ENCODE results near the gene SLC26A9. TPM values are rescaled to one million over a fixed set of nuclear protein-coding genes. Genes with fewer than 3 reads are reported as not detected.
"Not testable (repeated sequence)": the region's sequence is repeated elsewhere in the genome, so short reads cannot be mapped to it uniquely, and the experiment has no call there.

Gene SLC26A9
- total and polyA plus RNA-seq, 5 donors from 2014 or later = not detected

DNA sequence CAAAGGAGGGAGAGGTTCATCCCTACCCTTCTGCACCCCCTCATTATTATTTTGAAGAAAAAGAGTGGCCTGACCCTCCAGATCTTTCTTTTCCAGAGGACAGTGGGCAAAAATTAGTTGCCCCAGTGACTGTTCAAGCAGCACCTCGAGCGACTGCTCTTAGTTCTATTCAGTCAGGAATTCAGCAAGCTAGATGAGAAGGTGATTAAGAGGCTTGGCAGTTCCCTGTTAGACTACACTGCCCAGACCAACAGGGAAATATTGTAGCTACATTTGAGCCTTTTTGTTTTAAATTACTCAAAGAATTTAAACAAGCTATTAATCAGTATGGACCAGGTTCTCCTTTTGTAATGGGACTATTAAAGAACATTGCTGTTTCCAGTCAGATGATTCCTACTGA lies 51.8 kb downstream of the SLC26A9 start:
- not testable (repeated sequence) for ATAC-seq (ENCODE audit: low read depth in 2 of 2); DNase-seq; H3K9me3 ChIP-seq (ENCODE audit: control insufficient read depth in 2 of 2, low read length in 2 of 2); H3K27ac ChIP-seq (ENCODE audit: insufficient read depth, low read length, poor library complexity, severe bottlenecking); H3K4me3 Mint-ChIP-seq; H3K4me1 ChIP-seq (ENCODE audit: control insufficient read depth, insufficient read depth, low read length, poor library complexity, severe bottlenecking); H3K36me3 Mint-ChIP-seq; H3K27me3 Mint-ChIP-seq; H3K27ac Mint-ChIP-seq; H3K36me3 ChIP-seq (ENCODE audit: control insufficient read depth, insufficient read depth, low read length); H3K4me3 ChIP-seq (ENCODE audit: low read depth, low read length); H3K27me3 ChIP-seq (ENCODE audit: control insufficient read depth, insufficient read depth, low read length)
- Mint-ChIP-seq H3K9me3 (peaks cover 0 to 14% (median 3%) of the 10 kb centered on the region in 7 donors), H3K4me1 (peaks cover 0 to 12% (median 2%) of the 10 kb centered on the region in 4 donors)

DNA sequence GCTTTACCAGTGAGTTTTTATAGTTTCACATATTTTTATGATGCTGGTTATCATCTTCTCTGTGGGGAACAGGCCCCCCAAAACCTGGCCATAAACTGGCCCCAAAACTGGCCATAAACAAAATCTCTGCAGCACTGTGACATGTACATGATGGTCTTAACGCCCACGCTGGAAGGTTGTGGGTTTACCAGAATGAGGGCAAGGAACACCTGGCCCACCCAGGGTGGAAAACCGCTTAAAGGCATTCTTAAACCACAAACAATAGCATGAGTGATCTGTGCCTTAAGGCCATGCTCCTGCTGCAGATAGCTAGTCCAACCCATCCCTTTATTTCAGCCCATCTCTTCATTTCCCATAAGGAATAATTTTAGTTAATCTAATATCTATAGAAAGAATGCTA lies 52.6 kb downstream of the SLC26A9 start:
- not testable (repeated sequence) for H3K27me3 Mint-ChIP-seq; H3K4me1 ChIP-seq (ENCODE audit: control insufficient read depth, insufficient read depth, low read length, poor library complexity, severe bottlenecking); H3K36me3 ChIP-seq (ENCODE audit: control insufficient read depth, insufficient read depth, low read length); H3K4me3 Mint-ChIP-seq; H3K27ac Mint-ChIP-seq; H3K36me3 Mint-ChIP-seq; H3K27ac ChIP-seq (ENCODE audit: insufficient read depth, low read length, poor library complexity, severe bottlenecking); H3K4me3 ChIP-seq (ENCODE audit: low read depth, low read length); H3K9me3 Mint-ChIP-seq; ATAC-seq (ENCODE audit: low read depth in 2 of 2); H3K27me3 ChIP-seq (ENCODE audit: control insufficient read depth, insufficient read depth, low read length); H3K9me3 ChIP-seq (ENCODE audit: control insufficient read depth in 2 of 2, low read length in 2 of 2); DNase-seq
- peaks cover 0 to 12% (median 2%) of the 10 kb centered on the region in 4 donors for H3K4me1 Mint-ChIP-seq

DNA sequence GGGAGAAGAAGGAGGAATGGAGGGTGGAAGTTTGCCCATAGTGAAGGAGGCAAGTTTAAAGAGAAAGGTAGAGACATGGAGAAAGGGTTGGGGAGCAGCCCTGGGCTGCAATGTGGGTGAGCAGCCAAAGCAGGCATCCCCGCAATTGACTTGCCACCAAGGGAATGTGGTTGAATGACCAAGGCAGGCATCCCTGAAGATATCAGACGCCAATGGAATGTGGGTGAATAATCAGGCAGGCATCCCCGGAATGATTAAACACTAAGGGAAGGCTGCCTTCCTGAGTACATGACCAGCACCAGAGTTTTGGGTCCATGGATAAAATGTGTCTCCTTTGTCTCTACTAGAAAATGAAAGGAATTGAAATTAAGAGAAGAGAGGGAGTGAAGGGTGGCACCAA lies 53.5 kb downstream of the SLC26A9 start:
- H3K9me3 ChIP-seq (ENCODE audit: control insufficient read depth in 2 of 2, low read length in 2 of 2); H3K4me3 ChIP-seq (ENCODE audit: low read depth, low read length); H3K27me3 Mint-ChIP-seq; H3K36me3 Mint-ChIP-seq; H3K27ac ChIP-seq (ENCODE audit: insufficient read depth, low read length, poor library complexity, severe bottlenecking); H3K9me3 Mint-ChIP-seq; DNase-seq; H3K27ac Mint-ChIP-seq; H3K4me1 ChIP-seq (ENCODE audit: control insufficient read depth, insufficient read depth, low read length, poor library complexity, severe bottlenecking); H3K4me3 Mint-ChIP-seq; H3K36me3 ChIP-seq (ENCODE audit: control insufficient read depth, insufficient read depth, low read length); H3K27me3 ChIP-seq (ENCODE audit: control insufficient read depth, insufficient read depth, low read length); ATAC-seq (ENCODE audit: low read depth in 2 of 2): not testable (repeated sequence)
- peaks cover 0 to 12% (median 2%) of the 10 kb centered on the region in 4 donors for H3K4me1 Mint-ChIP-seq

- not testable (repeated sequence) for H3K4me3 ChIP-seq (ENCODE audit: low read depth, low read length); H3K4me1 ChIP-seq (ENCODE audit: control insufficient read depth, insufficient read depth, low read length, poor library complexity, severe bottlenecking); H3K36me3 ChIP-seq (ENCODE audit: control insufficient read depth, insufficient read depth, low read length); H3K9me3 Mint-ChIP-seq; ATAC-seq (ENCODE audit: low read depth in 2 of 2); H3K27me3 ChIP-seq (ENCODE audit: control insufficient read depth, insufficient read depth, low read length); H3K9me3 ChIP-seq (ENCODE audit: control insufficient read depth in 2 of 2, low read length in 2 of 2); H3K27ac ChIP-seq (ENCODE audit: insufficient read depth, low read length, poor library complexity, severe bottlenecking); H3K36me3 Mint-ChIP-seq; H3K27me3 Mint-ChIP-seq
- peak in 2 of 3 donors; percentile 9 to 52 for DNase-seq
- H3K27ac Mint-ChIP-seq = peak overlapping the region in 2 of 3 donors; percentile 11 to 42
- peak overlapping the region in 3 of 4 donors; percentile 4 to 71 (median 16) for H3K4me3 Mint-ChIP-seq
- H3K4me1 Mint-ChIP-seq = peaks cover 0 to 12% (median 2%) of the 10 kb centered on the region in 4 donors
These were observed 54.2 kb downstream of the SLC26A9 start for GRCh38 chr1:205889006-205889405.

GRCh38 chr1:205883792-205884191 lies 59.5 kb downstream of the SLC26A9 start:
- Mint-ChIP-seq H3K27ac (no peak overlapping the region), H3K4me3 (no peak overlapping the region), H3K27me3 (peaks cover 24% of the 10 kb centered on the region), H3K4me1 (peaks cover 0 to 4% (median under 1%) of the 10 kb centered on the region in 4 donors), H3K9me3 (peaks cover 0 to 24% (median 4%) of the 10 kb centered on the region in 7 donors), H3K36me3 (no peaks in the 10 kb centered on the region)
- Histone ChIP-seq H3K4me3 (ENCODE audit: low read depth, low read length) (no peak overlapping the region), H3K9me3 (ENCODE audit: control insufficient read depth in 2 of 2, low read length in 2 of 2) (peaks cover 7 to 10% of the 10 kb centered on the region in 2 experiments), H3K4me1 (ENCODE audit: control insufficient read depth, insufficient read depth, low read length, poor library complexity, severe bottlenecking) (peaks cover 2% of the 10 kb centered on the region), H3K27me3 (ENCODE audit: control insufficient read depth, insufficient read depth, low read length) (peaks cover 3% of the 10 kb centered on the region), H3K36me3 (ENCODE audit: control insufficient read depth, insufficient read depth, low read length) (no peaks in the 10 kb centered on the region), H3K27ac (ENCODE audit: insufficient read depth, low read length, poor library complexity, severe bottlenecking) (no peak overlapping the region)
- ATAC-seq (ENCODE audit: low read depth in 2 of 2) (no peak), DNase-seq (no peak)

DNA sequence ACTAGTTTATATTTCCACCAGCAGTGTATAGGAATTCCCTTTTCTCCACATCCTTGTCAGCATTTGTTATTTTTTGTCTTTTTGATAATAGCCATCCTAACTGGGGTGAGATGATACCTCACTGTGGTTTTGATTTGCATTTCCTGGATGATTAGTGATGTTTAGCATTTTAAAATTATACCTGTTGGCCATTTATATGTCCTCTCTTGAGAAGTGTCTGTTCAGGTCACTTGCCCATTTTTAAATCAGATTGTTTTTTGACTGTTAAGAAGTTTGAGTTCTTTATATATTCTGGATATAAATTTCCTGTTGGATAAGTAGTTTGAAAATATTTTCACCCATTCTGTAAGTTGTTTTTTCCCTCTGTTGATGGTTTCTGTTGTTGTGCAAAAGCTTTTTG lies 62.3 kb downstream of the SLC26A9 start:
- H3K4me1 ChIP-seq (ENCODE audit: control insufficient read depth, insufficient read depth, low read length, poor library complexity, severe bottlenecking) = no peaks in the 10 kb centered on the region
- Mint-ChIP-seq H3K27ac (no peak overlapping the region), H3K36me3 (no peaks in the 10 kb centered on the region), H3K4me3 (no peak overlapping the region), H3K27me3 (peaks cover 32% of the 10 kb centered on the region), H3K9me3 (peaks cover 2 to 34% (median 8%) of the 10 kb centered on the region in 7 donors), H3K4me1 (no peaks in the 10 kb centered on the region)
- no peaks in the 10 kb centered on the region for H3K36me3 ChIP-seq (ENCODE audit: control insufficient read depth, insufficient read depth, low read length)
- ATAC-seq (ENCODE audit: low read depth in 2 of 2) (no peak), DNase-seq (no peak)
- H3K9me3 ChIP-seq (ENCODE audit: control insufficient read depth in 2 of 2, low read length in 2 of 2) = peaks cover 7 to 18% of the 10 kb centered on the region in 2 experiments
- H3K27me3 ChIP-seq (ENCODE audit: control insufficient read depth, insufficient read depth, low read length) = peaks cover 6% of the 10 kb centered on the region
- H3K27ac ChIP-seq (ENCODE audit: insufficient read depth, low read length, poor library complexity, severe bottlenecking) = no peak overlapping the region
- no peak overlapping the region for H3K4me3 ChIP-seq (ENCODE audit: low read depth, low read length)

- Histone ChIP-seq H3K36me3 (ENCODE audit: control insufficient read depth, insufficient read depth, low read length) (no peaks in the 10 kb centered on the region), H3K27ac (ENCODE audit: insufficient read depth, low read length, poor library complexity, severe bottlenecking) (no peak overlapping the region), H3K9me3 (ENCODE audit: control insufficient read depth in 2 of 2, low read length in 2 of 2) (peaks cover 7 to 18% of the 10 kb centered on the region in 2 experiments), H3K4me3 (ENCODE audit: low read depth, low read length) (no peak overlapping the region), H3K4me1 (ENCODE audit: control insufficient read depth, insufficient read depth, low read length, poor library complexity, severe bottlenecking) (no peaks in the 10 kb centered on the region), H3K27me3 (ENCODE audit: control insufficient read depth, insufficient read depth, low read length) (peaks cover 6% of the 10 kb centered on the region)
- H3K27me3 Mint-ChIP-seq = peaks cover 32% of the 10 kb centered on the region
- H3K27ac Mint-ChIP-seq = no peak overlapping the region
- ATAC-seq (ENCODE audit: low read depth in 2 of 2) (no peak), DNase-seq (no peak)
- no peaks in the 10 kb centered on the region for H3K36me3 Mint-ChIP-seq
- peaks cover 2 to 34% (median 8%) of the 10 kb centered on the region in 7 donors for H3K9me3 Mint-ChIP-seq
- no peak overlapping the region for H3K4me3 Mint-ChIP-seq
- no peaks in the 10 kb centered on the region for H3K4me1 Mint-ChIP-seq
These were observed 63.3 kb downstream of the SLC26A9 start for GRCh38 chr1:205879974-205880373.

- no peaks in the 10 kb centered on the region for H3K4me1 ChIP-seq (ENCODE audit: control insufficient read depth, insufficient read depth, low read length, poor library complexity, severe bottlenecking)
- H3K27me3 ChIP-seq (ENCODE audit: control insufficient read depth, insufficient read depth, low read length) = peaks cover 6% of the 10 kb centered on the region
- peaks cover 7 to 21% of the 10 kb centered on the region in 2 experiments for H3K9me3 ChIP-seq (ENCODE audit: control insufficient read depth in 2 of 2, low read length in 2 of 2)
- Mint-ChIP-seq H3K27ac (peak overlapping the region in 1 of 3 donors; percentile 43), H3K4me3 (no peak overlapping the region), H3K9me3 (peaks cover 2 to 34% (median 8%) of the 10 kb centered on the region in 7 donors), H3K36me3 (no peaks in the 10 kb centered on the region), H3K27me3 (peaks cover 32% of the 10 kb centered on the region), H3K4me1 (no peaks in the 10 kb centered on the region)
- H3K27ac ChIP-seq (ENCODE audit: insufficient read depth, low read length, poor library complexity, severe bottlenecking) = no peak overlapping the region
- no peaks in the 10 kb centered on the region for H3K36me3 ChIP-seq (ENCODE audit: control insufficient read depth, insufficient read depth, low read length)
- no peak for DNase-seq
- no peak for ATAC-seq (ENCODE audit: low read depth in 2 of 2)
- no peak overlapping the region for H3K4me3 ChIP-seq (ENCODE audit: low read depth, low read length)
These were observed 65.2 kb downstream of the SLC26A9 start for GRCh38 chr1:205878026-205878425.
